Measurements from ENCODE around the gene GIGYF2.
"Not testable (repeated sequence)": the region's sequence is repeated elsewhere in the genome, so short reads cannot be mapped to it uniquely, and the experiment has no call there.

Gene GIGYF2

GRCh38 chr2:232697059-232697806 is at the start of gene GIGYF2:
Gene GIGYF2, plus strand, starts transcription at chr2:232697331. Its CDS starts 37,867 bp downstream, at chr2:232735198.
- DNase-seq (ENCODE audit: low read depth in 2 of 2, low spot score in 1 of 2) = peak; percentile 85 to 86

GRCh38 chr2:232649033-232649432 is 48.1 kb upstream of the GIGYF2 start:
- DNase-seq (ENCODE audit: low read depth in 2 of 2, low spot score in 1 of 2) = no peak

- no peak for DNase-seq (ENCODE audit: low read depth in 2 of 2, low spot score in 1 of 2)
Measured at GRCh38 chr2:232652505-232652851, 44.7 kb upstream of the GIGYF2 start.

- DNase-seq (ENCODE audit: low read depth in 2 of 2, low spot score in 1 of 2) = no peak
Measured at GRCh38 chr2:232653441-232653840, 43.7 kb upstream of the GIGYF2 start.

- DNase-seq (ENCODE audit: low read depth in 2 of 2, low spot score in 1 of 2) = no peak
Measured at GRCh38 chr2:232655392-232655791, 41.7 kb upstream of the GIGYF2 start.

GRCh38 chr2:232658217-232658785 is 38.8 kb upstream of the GIGYF2 start:
- no peak for DNase-seq (ENCODE audit: low read depth in 2 of 2, low spot score in 1 of 2)

GRCh38 chr2:232659359-232659758 is 37.8 kb upstream of the GIGYF2 start:
- no peak for DNase-seq (ENCODE audit: low read depth in 2 of 2, low spot score in 1 of 2)

- no peak for DNase-seq (ENCODE audit: low read depth in 2 of 2, low spot score in 1 of 2)
Measured at GRCh38 chr2:232662486-232663260, 34.5 kb upstream of the GIGYF2 start.

- no peak for DNase-seq (ENCODE audit: low read depth in 2 of 2, low spot score in 1 of 2)
Measured at GRCh38 chr2:232666051-232666805, 30.9 kb upstream of the GIGYF2 start.

GRCh38 chr2:232667989-232668583 is 29.0 kb upstream of the GIGYF2 start:
- DNase-seq (ENCODE audit: low read depth in 2 of 2, low spot score in 1 of 2) = no peak

- DNase-seq (ENCODE audit: low read depth in 2 of 2, low spot score in 1 of 2) = no peak
Measured at GRCh38 chr2:232668805-232669444, 28.2 kb upstream of the GIGYF2 start.

GRCh38 chr2:232672588-232672987 is 24.5 kb upstream of the GIGYF2 start:
- DNase-seq (ENCODE audit: low read depth in 2 of 2, low spot score in 1 of 2) = no peak

- no peak for DNase-seq (ENCODE audit: low read depth in 2 of 2, low spot score in 1 of 2)
Measured at GRCh38 chr2:232674491-232674890, 22.6 kb upstream of the GIGYF2 start.

- no peak for DNase-seq (ENCODE audit: low read depth in 2 of 2, low spot score in 1 of 2)
Measured at GRCh38 chr2:232675381-232675780, 21.8 kb upstream of the GIGYF2 start.

- no peak for DNase-seq (ENCODE audit: low read depth in 2 of 2, low spot score in 1 of 2)
Measured at GRCh38 chr2:232680006-232680405, 17.1 kb upstream of the GIGYF2 start.

GRCh38 chr2:232681527-232681926 is 15.6 kb upstream of the GIGYF2 start:
- DNase-seq (ENCODE audit: low read depth in 2 of 2, low spot score in 1 of 2) = no peak

GRCh38 chr2:232683368-232683767 is 13.8 kb upstream of the GIGYF2 start:
- no peak for DNase-seq (ENCODE audit: low read depth in 2 of 2, low spot score in 1 of 2)

GRCh38 chr2:232685391-232685790 is 11.7 kb upstream of the GIGYF2 start:
- DNase-seq (ENCODE audit: low read depth in 2 of 2, low spot score in 1 of 2) = not testable (repeated sequence)

- DNase-seq (ENCODE audit: low read depth in 2 of 2, low spot score in 1 of 2) = no peak
Measured at GRCh38 chr2:232687382-232688160, 9.6 kb upstream of the GIGYF2 start.

GRCh38 chr2:232688201-232688600 is 8.9 kb upstream of the GIGYF2 start:
- no peak for DNase-seq (ENCODE audit: low read depth in 2 of 2, low spot score in 1 of 2)
